GM23248 (cell line): ENCODE results near the gene MYO7B. TPM values are rescaled to one million over a fixed set of nuclear protein-coding genes. Genes with fewer than 3 reads are reported as not detected.
A peak's percentile ranks its signal among the peaks of the same experiment; 100 is the strongest.

ENCODE experiments used
- DNase-seq: peaks from one replicate; pipeline ENCODE4 v3.0.0-alpha.2; 2015
- H2AFZ ChIP-seq: fragments of 200-600 bp; sonication (generic); 2 replicates; pipeline ENCODE4 v1.6.1; 2016; ENCODE audit warnings: antibody characterized with exemption
- H3F3A ChIP-seq: fragments of 200-600 bp; sonication (generic); 2 replicates; pipeline ENCODE4 v1.6.1; 2016; ENCODE audit warnings: mild to moderate bottlenecking, antibody characterized with exemption, mixed run types; ENCODE audit not compliant: insufficient read depth
- H3K27ac ChIP-seq: fragments of 200-600 bp; sonication (generic); 2 replicates; pipeline ENCODE4 v1.5.1; 2016; ENCODE audit warnings: mild to moderate bottlenecking
- H3K27me3 ChIP-seq: fragments of 200-600 bp; sonication (generic); replicated peaks from 2 replicates; pipeline ENCODE4 v1.6.1; 2016; ENCODE audit warnings: mild to moderate bottlenecking; ENCODE audit not compliant: insufficient read depth
- H3K36me3 ChIP-seq: fragments of 200-600 bp; sonication (generic); 2 replicates; pipeline ENCODE4 v1.6.1; 2016; ENCODE audit warnings: low read depth, mild to moderate bottlenecking
- H3K4me1 ChIP-seq: fragments of 200-600 bp; sonication (generic); 2 replicates; pipeline ENCODE4 v1.6.1; 2016; ENCODE audit warnings: mild to moderate bottlenecking; ENCODE audit not compliant: insufficient read depth
- H3K4me2 ChIP-seq: fragments of 200-600 bp; sonication (generic); one replicate; pipeline ENCODE4 v1.6.1; 2016; ENCODE audit warnings: mild to moderate bottlenecking; ENCODE audit not compliant: unreplicated experiment
- H3K4me3 ChIP-seq: fragments of 200-600 bp; sonication (generic); 2 replicates; pipeline ENCODE4 v1.5.1; 2016; ENCODE audit warnings: mild to moderate bottlenecking
- H3K79me2 ChIP-seq: fragments of 200-600 bp; sonication (generic); 2 replicates; pipeline ENCODE4 v1.6.1; 2016; ENCODE audit warnings: mild to moderate bottlenecking; ENCODE audit not compliant: insufficient read depth
- H3K9ac ChIP-seq: fragments of 200-600 bp; sonication (generic); 2 replicates; pipeline ENCODE4 v1.6.1; 2016; ENCODE audit warnings: mild to moderate bottlenecking
- H3K9me2 ChIP-seq: fragments of 200-600 bp; sonication (generic); 2 replicates; pipeline ENCODE4 v1.6.1; 2016; ENCODE audit warnings: mixed run types, mild to moderate bottlenecking, moderate library complexity; ENCODE audit not compliant: insufficient read depth
- H3K9me3 ChIP-seq: fragments of 200-600 bp; sonication (generic); one replicate; pipeline ENCODE4 v1.6.1; 2017; ENCODE audit warnings: low read depth
- H4K20me1 ChIP-seq: fragments of 200-600 bp; sonication (generic); 2 replicates; pipeline ENCODE4 v1.6.0; 2016; ENCODE audit not compliant: insufficient read depth
- EZH2 ChIP-seq: fragments of 200-600 bp; sonication (generic); IDR thresholded peaks from 2 replicates; pipeline ENCODE4 v1.6.1; 2018; ENCODE audit warnings: antibody characterized with exemption, mild to moderate bottlenecking; ENCODE audit not compliant: insufficient read depth, poor library complexity, severe bottlenecking
- EZH2phosphoT487 ChIP-seq: fragments of 200-600 bp; sonication (generic); IDR thresholded peaks from 2 replicates; pipeline ENCODE4 v1.6.1; 2018; ENCODE audit warnings: antibody characterized with exemption, moderate library complexity, mild to moderate bottlenecking, low read depth; ENCODE audit not compliant: insufficient read depth
- WGBS, 2 experiments: methylation state at CpG; one replicate each; pipeline ENCODE4 v1.1.6; 2015 to 2017; ENCODE audit warnings: low lambda C conversion rate in 2 of 2, low coverage in 1 of 2; ENCODE audit errors: missing lambda C conversion rate in 2 of 2; 5-methylcytosine and 5-hydroxymethylcytosine counted together
- in situ Hi-C: fragments of 300-500 bp; cut with MboI; formaldehyde crosslinking; loops from 2 replicates; pipeline ENCODE4 v1.15.0; 2020
- polyA plus RNA-seq: library from polyadenylated mRNA; unstranded; fragments of >200 nt; fragmentation: Nextera tagmentation; extraction: Ambion mirVana; gene quantifications from 2 replicates; pipeline ENCODE4 v1.2.1, GENCODE V29; 2016
- total RNA-seq: library from RNA; depleted of rRNA; stranded (reverse); fragments of >200 nt; shearing (Covaris generic); gene quantifications from 2 replicates; pipeline ENCODE4 v1.2.3, GENCODE V29; 2014

Gene MYO7B
- total and polyA plus RNA-seq, 2 experiments from 2014 or later = not detected

- Histone ChIP-seq H3K27me3 (no peaks in the 10 kb centered on the region), H3K4me1 (peaks cover under 1% of the 10 kb centered on the region; the same call in 1 of the 2 replicates), H3K9me3 (no peaks in the 10 kb centered on the region), H3K9me2 (no peaks in the 10 kb centered on the region), H3K36me3 (no peaks in the 10 kb centered on the region), H3K27ac (no peak overlapping the region), H3K4me3 (no peak overlapping the region), H3K4me2 (no peak overlapping the region), H3F3A (no peaks in the 10 kb centered on the region), H3K79me2 (no peaks in the 10 kb centered on the region), H4K20me1 (no peaks in the 10 kb centered on the region), H2AFZ (no peak overlapping the region), H3K9ac (no peak overlapping the region)
- 68 to 76% methylated on average over 12 to 13 of the region's 17 CpGs for WGBS, 2 experiments
- TF ChIP-seq EZH2phosphoT487 = no peak
- TF ChIP-seq EZH2 = no peak
- in situ Hi-C loops = no loop called here
- DNase-seq = no peak
These were observed 96.6 kb downstream of the MYO7B start for GRCh38 chr2:127631997-127632581.

- no peaks in the 10 kb centered on the region for H3F3A ChIP-seq
- in situ Hi-C loops = no loop called here
- no peak overlapping the region for H3K4me2 ChIP-seq
- H3K79me2 ChIP-seq = no peaks in the 10 kb centered on the region
- H3K9ac ChIP-seq = no peak overlapping the region
- 76 to 83% methylated on average over 20 to 25 of the region's 25 CpGs for WGBS, 2 experiments
- no peaks in the 10 kb centered on the region for H4K20me1 ChIP-seq
- no peaks in the 10 kb centered on the region for H3K9me2 ChIP-seq
- no peak overlapping the region for H3K27ac ChIP-seq
- H3K4me1 ChIP-seq = peaks cover 7% of the 10 kb centered on the region
- TF ChIP-seq EZH2phosphoT487 (no peak), EZH2 (no peak)
- no peak overlapping the region for H2AFZ ChIP-seq
- no peaks in the 10 kb centered on the region for H3K27me3 ChIP-seq
- H3K9me3 ChIP-seq = no peaks in the 10 kb centered on the region
- H3K36me3 ChIP-seq = no peaks in the 10 kb centered on the region
- no peak overlapping the region for H3K4me3 ChIP-seq
- no peak for DNase-seq
These were observed 97.4 kb downstream of the MYO7B start for GRCh38 chr2:127632592-127633489.

GRCh38 chr2:127633556-127634065 is 98.1 kb downstream of the MYO7B start:
- 73 to 83% methylated on average over 9 of the region's 9 CpGs for WGBS, 2 experiments
- Histone ChIP-seq H3K4me3 (no peak overlapping the region), H4K20me1 (no peaks in the 10 kb centered on the region), H3F3A (no peaks in the 10 kb centered on the region), H3K79me2 (no peaks in the 10 kb centered on the region), H3K36me3 (no peaks in the 10 kb centered on the region), H3K9ac (no peak overlapping the region), H3K9me3 (no peaks in the 10 kb centered on the region), H3K27ac (no peak overlapping the region), H3K4me2 (no peak overlapping the region), H3K27me3 (no peaks in the 10 kb centered on the region), H3K9me2 (no peaks in the 10 kb centered on the region), H2AFZ (no peak overlapping the region), H3K4me1 (peaks cover 9% of the 10 kb centered on the region)
- TF ChIP-seq EZH2 (no peak), EZH2phosphoT487 (no peak)
- peak; percentile 24 for DNase-seq
- in situ Hi-C loops = no loop called here

GRCh38 chr2:127634066-127634617 is 98.7 kb downstream of the MYO7B start:
- Histone ChIP-seq H3K27me3 (no peaks in the 10 kb centered on the region), H3K9ac (no peak overlapping the region), H3K4me1 (peaks cover 9% of the 10 kb centered on the region), H3K4me2 (no peak overlapping the region), H3K9me3 (no peaks in the 10 kb centered on the region), H3F3A (no peaks in the 10 kb centered on the region), H3K27ac (no peak overlapping the region), H3K4me3 (no peak overlapping the region), H3K9me2 (no peaks in the 10 kb centered on the region), H2AFZ (no peak overlapping the region), H3K79me2 (no peaks in the 10 kb centered on the region), H4K20me1 (no peaks in the 10 kb centered on the region), H3K36me3 (no peaks in the 10 kb centered on the region)
- 54 to 59% methylated on average over 16 of the region's 16 CpGs for WGBS, 2 experiments
- TF ChIP-seq EZH2 = no peak
- TF ChIP-seq EZH2phosphoT487 = no peak
- no peak for DNase-seq
- in situ Hi-C loops = no loop called here
